ENCODE measurements around the gene ZMPSTE24.

DNA sequence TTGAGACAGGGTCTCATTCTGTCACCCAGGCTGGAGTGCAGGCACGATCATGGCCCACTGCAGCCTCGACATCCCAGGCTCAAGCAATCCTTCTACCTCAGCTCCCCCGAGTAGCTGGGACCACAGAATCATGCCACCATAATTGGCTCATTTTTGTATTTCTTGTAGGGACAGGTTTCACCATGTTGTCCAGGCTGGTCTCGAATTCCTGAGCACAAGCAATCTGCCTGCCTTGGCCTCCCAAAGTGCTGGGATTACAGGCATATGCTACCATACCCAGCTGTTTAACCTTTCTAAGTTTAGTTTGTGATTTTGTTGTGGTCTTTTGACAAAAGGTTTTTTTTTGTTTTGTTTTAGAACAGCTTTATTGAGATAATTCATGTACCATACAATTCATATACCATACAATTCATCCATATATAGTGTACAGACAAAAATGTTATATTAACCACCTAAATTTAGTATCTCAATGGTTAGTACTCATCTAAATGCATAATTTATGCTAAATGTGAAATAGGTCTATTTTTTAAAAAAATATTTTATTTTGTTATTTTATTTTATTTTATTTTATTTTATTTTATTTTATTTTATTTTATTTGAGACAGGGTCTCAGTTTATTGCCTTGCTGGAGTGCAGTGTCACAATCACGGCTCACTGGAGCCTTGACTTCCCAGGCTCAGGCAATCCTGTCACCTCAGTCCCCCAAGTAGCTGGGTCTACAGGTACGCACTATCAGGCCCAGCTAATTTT lies 8.9 kb downstream of the ZMPSTE24 start:
- TF ChIP-seq, protein P1, sequence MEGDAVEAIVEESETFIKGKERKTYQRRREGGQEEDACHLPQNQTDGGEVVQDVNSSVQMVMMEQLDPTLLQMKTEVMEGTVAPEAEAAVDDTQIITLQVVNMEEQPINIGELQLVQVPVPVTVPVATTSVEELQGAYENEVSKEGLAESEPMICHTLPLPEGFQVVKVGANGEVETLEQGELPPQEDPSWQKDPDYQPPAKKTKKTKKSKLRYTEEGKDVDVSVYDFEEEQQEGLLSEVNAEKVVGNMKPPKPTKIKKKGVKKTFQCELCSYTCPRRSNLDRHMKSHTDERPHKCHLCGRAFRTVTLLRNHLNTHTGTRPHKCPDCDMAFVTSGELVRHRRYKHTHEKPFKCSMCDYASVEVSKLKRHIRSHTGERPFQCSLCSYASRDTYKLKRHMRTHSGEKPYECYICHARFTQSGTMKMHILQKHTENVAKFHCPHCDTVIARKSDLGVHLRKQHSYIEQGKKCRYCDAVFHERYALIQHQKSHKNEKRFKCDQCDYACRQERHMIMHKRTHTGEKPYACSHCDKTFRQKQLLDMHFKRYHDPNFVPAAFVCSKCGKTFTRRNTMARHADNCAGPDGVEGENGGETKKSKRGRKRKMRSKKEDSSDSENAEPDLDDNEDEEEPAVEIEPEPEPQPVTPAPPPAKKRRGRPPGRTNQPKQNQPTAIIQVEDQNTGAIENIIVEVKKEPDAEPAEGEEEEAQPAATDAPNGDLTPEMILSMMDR (IDR thresholded peaks at IDR 0.05): no peak
- no peak for TF ChIP-seq POLR2A (IDR thresholded peaks at IDR 0.05)

Data from vagina (tissue), 2 donors.